Activated CD8-positive, alpha-beta memory T cell treated with anti-CD3 and anti-CD28 coated beads, Interleukin-2, amount 50 U/mL, for 24 hours (primary cell): ENCODE results near the gene KIAA0825.
"Not testable (repeated sequence)": the region's sequence is repeated elsewhere in the genome, so short reads cannot be mapped to it uniquely, and the experiment has no call there.

ENCODE experiments used
- DNase-seq: peaks from one replicate; pipeline ENCODE4 v3.0.0-alpha.2; 2020; ENCODE audit errors: extremely low read depth

KIAA0825 gene

DNA sequence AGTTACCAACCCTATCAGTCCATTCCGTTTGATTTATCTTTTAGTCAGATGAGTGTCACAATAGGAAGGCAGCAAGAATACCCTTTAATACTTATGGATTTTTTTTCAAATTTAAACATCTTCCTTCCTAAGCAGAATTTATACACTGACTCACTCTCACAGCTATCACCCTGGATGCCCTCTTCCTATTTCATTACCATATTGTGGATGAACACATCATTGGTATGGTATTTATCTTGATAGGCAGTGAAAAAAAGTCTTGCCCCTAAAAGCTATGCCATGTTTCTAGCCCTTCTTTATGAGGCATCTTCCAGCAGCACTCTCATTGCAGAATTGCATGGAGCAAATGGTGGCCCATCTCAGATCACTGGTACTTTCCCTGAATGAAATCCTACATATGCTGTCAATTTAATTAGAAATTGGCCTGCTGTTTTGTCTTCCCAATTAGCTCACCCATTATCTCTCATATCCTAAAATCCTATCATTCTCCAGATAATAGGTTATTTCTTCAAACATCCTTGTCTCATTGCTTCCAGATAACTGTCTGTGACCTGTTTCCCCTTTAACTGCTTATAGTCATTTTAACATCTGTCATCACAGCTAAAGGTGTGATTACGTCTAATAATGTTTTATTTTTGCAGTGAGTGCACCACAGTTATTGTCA, 443.5 kb downstream of the KIAA0825 start:
- no peak for DNase-seq

DNA sequence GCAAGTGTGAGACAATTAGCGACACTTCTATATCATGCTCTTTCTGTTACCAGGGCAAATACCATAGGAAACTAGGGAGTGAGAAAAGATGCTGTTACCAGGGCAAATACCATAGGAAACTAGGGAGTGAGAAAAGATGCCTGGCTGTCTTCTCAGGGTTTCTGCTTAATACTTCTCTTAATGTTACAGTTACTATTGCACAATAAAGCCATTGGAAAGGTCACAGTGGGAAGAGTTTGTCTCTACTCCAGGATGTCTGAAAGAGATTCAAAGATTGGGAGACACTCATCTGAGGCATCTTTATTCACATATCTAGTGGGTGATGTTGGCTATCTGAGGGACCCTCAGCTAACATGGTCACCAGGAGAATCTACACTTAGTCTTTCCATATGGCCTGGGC, 445.3 kb downstream of the KIAA0825 start:
- DNase-seq: no peak

DNA sequence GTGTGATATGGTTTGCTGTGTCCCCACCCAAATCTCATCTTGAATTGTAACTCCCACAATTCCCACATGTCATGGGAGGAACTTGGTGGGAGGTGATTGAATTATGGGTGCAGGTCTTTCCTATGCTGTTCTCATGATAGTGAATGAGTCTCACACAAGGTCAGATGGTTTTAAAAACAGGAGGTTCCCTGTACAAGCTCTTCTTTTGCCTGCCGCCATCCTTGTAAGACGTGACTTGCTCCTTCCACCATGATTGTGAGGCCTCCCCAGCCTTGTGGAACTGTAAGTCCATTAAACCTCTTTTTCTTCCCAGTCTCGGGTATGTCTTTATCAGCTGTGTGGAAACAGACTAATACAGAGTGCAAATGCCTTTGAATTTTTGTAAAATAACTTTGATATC, 447.3 kb downstream of the KIAA0825 start:
- DNase-seq: not testable (repeated sequence)

DNA sequence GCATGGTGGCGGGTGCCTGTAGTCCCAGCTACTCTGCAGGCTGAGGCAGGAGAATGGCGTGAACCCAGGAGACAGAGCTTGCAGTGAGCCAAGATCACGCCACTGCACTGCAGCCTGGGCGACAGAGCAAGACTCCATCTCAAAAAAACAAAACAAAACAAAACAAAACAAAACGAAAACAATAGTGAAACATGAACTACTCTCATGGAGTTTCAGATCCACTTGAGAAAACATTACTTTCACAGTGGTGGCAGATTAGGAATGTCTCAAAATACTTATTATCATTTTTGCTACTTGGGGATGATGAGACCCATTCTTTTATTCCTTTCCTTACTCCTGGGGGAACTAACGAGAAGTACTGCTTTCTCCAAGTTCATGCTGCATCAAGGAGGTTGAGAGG, 448.2 kb downstream of the KIAA0825 start:
- not testable (repeated sequence) for DNase-seq

DNA sequence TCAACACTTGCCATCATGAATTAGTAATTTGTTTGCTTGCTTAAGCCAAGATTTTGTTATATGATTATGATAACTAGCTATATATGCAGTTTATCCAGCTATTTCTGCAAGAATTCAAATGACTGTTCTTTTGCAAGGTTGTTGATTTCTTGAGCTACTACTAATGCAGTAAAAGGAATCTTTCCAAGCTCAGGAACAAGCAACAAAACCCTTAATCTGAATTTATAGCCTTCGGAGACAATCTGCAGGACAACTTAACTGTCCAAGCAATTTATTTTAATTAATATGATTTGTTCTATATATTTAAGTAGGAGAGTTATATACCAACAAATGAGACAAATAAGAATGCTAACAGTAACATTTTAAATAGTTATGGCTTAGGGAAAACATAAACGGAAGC, 450.3 kb downstream of the KIAA0825 start:
- no peak for DNase-seq

DNA sequence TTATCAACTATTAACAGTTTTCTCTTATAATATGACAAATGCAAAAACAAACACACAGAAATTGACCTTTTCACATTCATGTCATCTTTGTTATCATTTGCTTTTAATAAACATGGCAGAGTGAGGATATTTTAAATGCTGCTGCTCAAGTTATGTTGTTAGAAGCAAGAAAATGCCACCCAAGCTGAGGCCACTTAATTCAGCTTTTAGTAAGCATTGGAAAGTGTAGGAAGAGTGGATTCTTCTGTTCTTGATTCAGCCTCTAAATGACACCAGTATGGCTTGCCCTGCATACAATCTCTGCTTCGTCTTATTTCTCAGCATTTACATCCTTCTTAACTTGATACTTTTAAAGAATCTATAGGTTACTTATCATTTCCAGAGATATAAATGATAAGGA, 456.6 kb downstream of the KIAA0825 start:
- DNase-seq: no peak

DNA sequence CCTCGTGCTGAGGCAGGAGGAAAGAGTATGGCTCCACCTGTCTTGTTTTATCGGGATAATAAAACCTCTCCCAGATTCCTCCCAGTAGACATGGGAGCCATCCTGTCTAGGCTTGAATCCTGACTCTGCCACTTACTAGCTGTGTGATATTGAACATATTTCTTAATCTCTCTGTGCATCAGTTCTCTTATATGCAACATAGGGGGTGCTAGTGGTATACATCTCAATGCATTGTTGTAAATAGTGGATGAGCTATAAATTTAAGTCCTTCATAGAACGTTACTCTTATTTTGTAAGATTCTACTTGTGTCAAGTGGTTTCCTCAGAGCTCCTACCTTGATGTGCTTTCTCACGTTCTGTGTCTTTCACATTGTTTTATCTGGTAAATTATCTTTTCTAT, 459.3 kb downstream of the KIAA0825 start:
- no peak for DNase-seq

DNA sequence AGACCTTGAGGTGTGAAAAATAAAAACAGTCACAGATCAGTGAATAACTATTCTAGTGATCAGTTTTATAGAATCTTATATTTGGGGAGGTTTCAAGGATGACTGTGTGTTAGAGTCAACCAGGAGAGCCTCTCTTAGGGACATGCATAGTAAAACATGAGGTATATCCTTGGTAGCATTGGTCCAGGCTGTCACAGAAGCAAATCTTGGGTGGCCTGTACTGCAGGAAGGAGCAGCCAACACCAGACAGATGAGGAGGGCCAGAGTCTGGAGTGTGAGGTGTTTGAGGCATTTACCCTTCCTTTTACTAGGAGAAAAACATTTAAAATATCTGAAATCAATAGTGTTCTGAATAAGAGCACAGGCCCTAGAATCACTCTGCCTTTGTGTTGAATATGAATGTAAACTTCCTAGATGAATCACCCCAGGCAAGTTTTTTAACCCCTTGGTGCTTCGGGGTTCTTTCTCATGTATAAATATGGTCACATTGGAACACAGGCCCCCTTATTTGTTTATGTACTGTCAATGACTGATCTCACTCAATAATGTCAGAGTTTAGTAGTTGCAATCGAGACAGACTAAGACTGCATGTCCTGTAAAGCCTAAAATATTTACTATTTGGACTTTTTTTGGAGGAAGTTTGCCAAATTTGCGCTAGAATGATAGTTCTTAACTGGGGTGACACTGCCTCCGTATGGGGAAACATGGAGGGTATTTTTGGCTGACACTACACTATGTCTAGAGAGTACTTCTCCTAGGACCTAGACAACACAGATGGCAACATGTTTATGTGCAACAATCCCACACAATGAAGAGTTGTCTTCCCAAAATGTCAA, 460.5 kb downstream of the KIAA0825 start:
- no peak for DNase-seq

DNA sequence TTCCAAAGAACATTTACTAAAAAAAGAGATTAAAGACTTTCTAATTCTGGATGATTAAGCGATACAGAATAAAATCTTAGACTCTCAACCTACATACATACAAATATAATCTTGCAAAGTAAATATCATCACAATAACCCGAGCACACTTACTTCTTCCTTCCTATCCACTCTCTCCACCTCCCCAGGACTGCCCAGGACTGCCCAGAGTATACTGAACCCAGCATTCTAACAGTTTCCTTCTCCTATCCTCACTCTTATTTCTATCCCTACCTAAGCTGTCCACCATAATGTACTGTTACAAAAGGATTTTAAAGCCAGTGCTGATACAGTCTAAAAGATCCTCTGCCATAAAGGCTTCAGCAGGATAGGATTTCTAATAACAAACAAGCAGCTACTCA, 463.7 kb downstream of the KIAA0825 start:
- no peak for DNase-seq

DNA sequence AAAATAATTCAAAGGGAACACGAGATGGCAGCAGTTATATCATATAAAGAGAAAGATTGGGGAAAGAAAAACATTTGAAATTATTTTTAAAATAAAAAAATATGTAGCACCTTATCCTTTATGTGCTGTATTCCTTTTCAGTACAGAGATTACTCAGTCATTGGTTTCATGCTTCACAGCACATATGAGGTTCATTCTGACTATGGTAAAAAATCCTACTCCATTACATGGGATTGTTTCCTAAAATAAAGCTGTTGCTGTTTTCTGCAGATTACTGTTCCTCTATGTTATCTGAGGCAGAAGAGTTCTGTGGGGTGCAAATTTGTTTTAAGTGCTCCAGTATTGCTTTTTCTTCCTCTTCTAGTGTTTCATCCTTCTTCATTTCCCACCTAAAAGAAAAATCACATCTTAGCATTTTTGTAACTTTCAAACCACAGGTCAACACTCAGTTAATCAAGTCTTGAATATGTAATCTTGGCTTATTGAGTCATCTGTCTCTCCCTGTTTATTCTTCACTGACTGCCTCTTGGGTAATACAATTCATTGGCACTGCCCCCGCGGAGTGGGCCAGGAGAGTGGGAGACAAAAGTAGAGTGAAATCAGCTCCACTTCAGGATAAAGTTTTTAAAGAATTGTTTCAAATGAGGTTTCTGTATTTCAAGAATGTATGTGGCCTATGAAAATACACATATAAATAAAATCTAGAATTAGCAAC, 464.5 kb downstream of the KIAA0825 start:
- DNase-seq: no peak

DNA sequence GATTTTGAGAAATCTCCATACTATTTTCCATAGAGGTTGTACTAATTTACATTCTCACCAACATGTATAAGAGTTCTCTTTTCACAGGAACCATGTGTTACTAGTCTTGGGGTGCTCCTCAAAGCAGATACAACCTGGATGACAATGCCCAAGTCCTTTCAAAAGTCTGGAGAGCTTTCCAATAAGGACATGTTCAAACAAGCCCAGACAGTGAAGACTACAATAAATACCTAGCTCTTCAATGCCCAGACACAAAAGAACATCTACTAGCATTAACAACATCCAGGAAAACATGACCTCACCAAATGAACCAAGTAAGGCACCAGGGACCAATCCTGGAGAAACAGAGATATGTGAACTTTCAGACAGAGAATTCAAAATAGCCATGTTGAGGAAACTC, 474.8 kb downstream of the KIAA0825 start:
- not testable (repeated sequence) for DNase-seq

DNA sequence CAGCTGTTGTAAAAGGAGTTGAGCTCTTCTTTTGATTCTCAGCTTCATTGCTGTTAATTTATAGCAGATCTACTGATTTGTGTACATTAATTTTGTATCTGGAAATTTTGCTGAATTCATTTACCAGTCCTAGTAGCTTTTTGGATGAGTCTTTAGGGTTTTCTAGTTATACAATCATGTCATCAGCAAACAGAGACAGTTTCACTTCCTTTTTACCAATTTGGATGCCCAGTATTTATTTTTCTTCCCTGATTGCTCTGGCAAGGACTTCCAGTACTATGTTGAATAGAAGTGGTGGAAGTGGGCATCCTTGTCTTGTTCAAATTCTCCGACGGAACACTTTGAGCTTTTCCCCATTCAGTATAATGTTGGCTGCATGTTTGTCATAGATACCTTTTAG, 478.1 kb downstream of the KIAA0825 start:
- DNase-seq: no peak

DNA sequence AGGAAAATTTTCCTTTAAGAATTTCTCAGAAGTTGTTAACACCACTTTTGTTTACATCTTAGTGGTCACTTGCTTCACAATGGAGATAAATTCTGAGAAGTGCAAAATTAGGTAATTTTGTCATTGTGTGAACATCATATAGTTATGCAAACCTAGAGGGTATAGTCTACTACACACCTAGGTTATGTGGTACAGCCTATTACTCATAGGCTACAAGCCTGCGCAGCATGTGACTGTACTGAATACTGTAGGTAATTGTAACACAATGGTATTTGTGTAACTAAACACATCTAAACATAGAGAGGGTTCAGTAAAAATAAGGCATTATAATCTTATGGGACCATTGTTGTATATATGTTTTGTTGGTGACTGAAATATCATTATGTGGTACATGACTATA, 488.3 kb downstream of the KIAA0825 start:
- DNase-seq: no peak

DNA sequence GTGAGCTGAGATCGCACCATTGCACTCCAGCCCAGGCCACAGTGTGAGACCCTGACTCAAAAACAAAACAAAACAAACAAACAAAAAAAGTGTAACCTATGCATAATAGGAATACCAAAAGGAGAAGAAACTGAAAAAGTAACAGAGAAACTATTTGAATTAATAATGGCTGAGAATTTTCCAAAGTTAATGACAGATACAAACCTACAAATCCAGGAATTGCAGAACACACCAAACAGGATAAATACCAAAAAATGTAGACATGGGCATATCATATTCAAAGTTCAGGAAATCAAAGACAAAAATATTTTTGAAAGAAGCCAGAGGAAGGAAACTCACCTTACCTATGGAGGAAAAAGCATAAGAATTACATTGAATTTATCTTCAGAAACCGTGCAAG, 493.3 kb downstream of the KIAA0825 start:
- no peak for DNase-seq

DNA sequence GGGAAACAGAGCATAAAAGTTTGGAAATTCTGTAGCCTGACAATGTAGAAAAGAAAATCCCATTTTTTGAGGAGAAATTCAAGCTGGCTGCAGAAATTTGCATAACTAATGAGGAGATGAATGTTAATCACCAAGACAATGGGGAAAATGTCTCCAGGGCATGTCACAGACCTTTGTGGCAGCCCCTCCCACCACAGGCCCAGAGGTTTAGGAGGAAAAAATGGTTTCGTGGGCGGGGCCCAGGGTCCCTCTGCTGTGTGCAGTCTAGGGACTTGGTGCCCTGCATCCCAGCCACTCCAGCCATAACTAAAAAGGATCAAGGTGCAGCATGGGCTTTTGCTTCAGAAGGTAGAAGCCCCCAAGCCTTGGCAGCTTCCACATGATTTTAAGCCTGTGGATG, 502.1 kb downstream of the KIAA0825 start:
- DNase-seq: not testable (repeated sequence)

DNA sequence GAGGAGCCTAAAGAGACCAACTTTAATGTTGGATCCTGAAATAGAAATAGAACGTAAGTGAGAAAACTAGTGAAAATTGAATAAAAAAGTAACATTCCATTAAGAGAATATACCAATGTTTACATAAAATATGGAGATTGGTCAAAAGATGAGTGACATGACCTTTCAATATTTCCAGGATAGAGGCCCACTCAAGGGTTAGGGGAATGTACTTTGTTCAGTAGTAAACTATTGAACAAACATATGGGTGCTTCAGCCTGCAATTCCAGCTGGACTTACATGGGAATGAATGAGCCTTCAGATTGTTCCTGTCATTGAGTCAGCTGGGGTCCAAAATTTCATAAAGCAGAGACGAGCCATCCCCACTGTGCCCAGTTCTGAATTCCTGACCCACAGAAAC, 505.3 kb downstream of the KIAA0825 start:
- DNase-seq: no peak

DNA sequence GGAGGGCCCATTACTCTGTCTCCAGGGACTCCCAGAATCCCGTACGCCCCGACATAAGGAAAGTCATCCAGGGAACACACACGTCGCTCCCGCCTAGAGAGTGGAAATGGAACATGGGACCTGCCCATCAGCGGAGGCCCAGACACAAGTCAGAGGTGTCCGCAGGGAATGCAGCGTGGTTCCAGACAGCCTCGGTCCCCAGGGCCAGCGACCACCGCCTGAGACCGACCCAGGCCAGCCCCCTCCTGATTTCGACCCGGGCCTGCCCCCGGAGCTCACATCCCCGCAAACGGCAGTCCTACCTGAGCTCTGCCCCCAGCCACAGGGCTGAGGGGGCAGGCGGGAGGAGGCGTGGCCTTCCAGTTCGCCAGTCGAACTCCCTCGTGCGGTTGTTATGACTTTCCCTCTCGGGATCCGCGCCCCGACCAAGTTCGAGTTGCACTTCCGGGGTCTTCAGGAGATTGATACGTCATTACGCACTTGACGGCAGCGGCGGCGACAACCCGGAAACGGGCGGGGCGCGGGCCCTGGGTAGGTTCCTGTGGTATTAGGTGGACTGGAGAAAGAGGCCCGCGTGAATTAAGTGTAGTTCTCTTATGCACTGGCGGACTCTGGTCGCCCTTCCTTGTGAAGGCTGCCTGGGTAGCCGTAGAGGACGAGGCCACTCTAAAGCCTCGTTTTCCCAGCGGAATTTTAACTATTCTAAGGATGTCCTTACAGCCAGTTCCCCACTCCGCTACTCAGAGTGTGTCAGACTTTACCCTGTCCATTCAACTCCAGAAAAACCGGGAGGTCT, 507.0 kb downstream of the KIAA0825 start:
- peak; percentile 85 for DNase-seq

DNA sequence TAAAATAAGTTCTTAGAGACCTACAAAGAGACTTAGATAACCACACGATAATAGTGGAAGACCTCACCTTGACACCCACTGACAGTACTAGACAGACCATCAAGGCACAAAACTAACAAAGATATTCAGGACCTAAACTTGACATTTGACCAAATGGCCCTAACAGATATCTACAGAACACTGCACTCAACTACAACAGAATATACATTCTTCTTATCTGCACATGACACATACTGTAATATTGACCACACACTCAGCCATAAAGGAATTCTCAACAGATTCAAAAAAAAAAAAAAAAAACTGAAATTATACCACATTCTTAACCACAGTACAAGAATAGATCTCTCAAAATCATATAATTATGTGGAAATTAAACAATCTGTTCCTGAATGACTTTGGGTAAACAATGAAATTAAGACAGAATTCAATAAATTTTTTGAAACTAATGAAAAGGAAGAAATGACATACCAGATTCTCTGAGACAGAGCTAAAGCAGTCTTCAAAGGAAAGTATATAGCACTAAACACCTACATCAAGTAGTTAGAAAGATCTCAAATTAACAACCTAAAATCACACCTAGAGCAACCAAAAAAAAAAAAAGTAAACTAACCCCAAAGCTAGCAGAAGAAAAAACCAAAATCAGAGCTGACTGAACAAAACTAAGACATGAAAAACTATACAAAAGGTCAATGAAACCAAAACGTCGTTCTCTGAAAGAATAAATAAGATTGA, 514.7 kb downstream of the KIAA0825 start:
- no peak for DNase-seq
